Medulla oblongata (tissue), 1 donor: ENCODE data around the gene MPHOSPH8.
"Not testable (repeated sequence)": the region's sequence is repeated elsewhere in the genome, so short reads cannot be mapped to it uniquely, and the experiment has no call there.

Source experiments
- DNase-seq: peaks from one replicate; pipeline ENCODE4 v3.0.0-alpha.2; 2015; ENCODE audit errors: extremely low spot score

MPHOSPH8 gene

GRCh38 chr13:19624265-19624664 lies 9.2 kb upstream of the MPHOSPH8 start:
- DNase-seq, result no peak

- DNase-seq, result no peak
Observed at GRCh38 chr13:19632915-19633478, 462 bp upstream of the MPHOSPH8 start.

GRCh38 chr13:19634256-19634740 lies 839 bp downstream of the MPHOSPH8 start:
- DNase-seq, result no peak

- not testable (repeated sequence) for DNase-seq
Observed at GRCh38 chr13:19635926-19636325, 2.5 kb downstream of the MPHOSPH8 start.

GRCh38 chr13:19643652-19644051 lies 10.2 kb downstream of the MPHOSPH8 start:
- no peak for DNase-seq

DNA sequence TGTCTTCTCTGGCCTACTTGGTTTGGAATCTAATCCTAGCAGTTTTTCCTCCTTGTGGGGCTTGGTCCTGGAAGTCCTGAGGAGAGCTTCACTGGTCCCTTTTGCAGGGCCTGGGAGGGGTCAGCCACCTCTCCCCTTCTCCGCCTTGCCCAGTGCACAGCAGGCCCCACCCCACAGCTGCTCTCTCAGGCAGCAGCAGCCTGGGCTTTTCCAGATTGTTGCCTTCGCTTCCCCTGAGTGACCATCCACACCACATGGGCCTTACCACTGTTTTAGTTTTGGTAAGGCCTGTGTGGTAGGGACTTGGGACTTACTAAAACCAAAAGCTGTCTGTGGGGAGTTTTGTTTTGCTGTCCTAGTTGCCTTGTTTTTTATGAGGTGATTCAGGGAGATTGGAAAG lies 11.5 kb downstream of the MPHOSPH8 start:
- DNase-seq, result no peak

DNA sequence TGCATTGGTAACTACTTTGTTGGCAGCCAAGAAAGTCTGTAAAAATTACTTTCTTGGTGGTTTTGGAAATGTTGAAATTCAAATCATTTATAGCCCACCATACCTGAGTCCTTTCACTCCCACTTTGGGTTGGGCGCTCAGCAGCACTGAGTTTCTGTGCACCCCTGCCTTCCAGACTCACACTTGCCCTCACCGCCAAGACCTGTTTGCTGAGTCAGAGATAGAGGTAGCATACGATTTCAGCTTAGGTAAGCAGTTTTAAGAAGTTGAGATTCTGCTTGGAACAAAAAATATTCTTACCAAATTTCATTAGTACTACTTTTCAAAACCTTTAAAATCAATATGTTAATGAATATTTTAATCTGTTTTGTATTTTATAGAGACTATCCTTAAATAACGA lies 12.6 kb downstream of the MPHOSPH8 start:
- DNase-seq, result no peak

- DNase-seq, result no peak
Observed at GRCh38 chr13:19650742-19651141, 17.3 kb downstream of the MPHOSPH8 start.

- DNase-seq, result no peak
Observed at GRCh38 chr13:19657872-19658591, 24.6 kb downstream of the MPHOSPH8 start.

DNA sequence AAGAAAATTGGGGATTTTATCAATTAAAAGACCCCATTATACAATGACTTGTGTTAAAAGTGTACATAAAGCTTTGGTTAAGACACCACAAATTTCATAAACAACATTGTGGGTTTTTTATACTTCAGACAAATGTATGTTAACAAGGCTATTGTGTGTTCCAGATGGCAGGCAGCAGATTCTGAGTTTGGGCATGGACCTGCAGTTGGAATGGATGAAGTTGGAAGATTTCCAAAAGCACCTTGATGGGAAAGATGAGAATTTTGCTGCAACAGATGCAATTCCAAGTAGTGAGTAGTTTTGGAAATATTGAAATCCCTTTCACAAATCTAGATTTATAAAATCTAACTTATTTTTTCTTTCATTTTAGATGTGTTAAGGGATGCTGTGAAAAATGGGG lies 25.4 kb downstream of the MPHOSPH8 start:
- no peak for DNase-seq

DNA sequence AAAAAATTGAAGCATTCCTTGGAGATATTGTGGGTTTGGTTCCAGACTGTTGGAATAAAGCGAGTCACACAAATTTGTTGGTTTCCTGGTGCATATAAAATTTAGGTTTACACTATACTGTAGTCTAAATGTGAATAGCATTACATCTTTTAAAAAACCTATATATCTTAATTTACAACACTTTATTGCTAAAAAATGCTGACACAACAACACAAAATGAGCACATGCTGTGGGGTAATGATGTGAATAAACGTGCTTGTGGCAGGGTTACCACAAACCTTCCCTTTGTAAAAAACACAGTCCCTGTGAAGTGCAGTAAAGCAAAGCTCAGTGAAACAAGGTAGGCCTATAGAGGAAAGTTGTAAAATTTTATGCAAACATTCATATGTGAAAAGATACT lies 27.7 kb downstream of the MPHOSPH8 start:
- no peak for DNase-seq

DNA sequence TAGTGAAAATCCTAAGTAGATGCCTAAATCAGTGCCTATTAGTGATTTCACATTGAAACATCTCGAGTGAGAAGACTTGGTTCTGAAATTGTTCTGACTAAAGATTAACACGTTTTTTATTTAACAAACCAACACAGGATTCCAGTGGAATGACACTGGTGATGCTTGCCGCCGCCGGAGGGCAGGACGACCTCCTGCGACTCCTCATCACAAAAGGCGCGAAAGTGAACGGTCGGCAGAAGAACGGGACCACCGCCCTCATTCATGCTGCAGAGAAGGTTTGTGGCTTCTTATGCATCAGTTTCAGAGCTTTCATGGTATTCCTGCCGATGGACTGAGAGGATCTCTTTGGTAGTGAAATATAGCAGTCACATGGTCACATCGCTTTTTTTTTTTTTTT lies 28.1 kb downstream of the MPHOSPH8 start:
- DNase-seq, result no peak

DNA sequence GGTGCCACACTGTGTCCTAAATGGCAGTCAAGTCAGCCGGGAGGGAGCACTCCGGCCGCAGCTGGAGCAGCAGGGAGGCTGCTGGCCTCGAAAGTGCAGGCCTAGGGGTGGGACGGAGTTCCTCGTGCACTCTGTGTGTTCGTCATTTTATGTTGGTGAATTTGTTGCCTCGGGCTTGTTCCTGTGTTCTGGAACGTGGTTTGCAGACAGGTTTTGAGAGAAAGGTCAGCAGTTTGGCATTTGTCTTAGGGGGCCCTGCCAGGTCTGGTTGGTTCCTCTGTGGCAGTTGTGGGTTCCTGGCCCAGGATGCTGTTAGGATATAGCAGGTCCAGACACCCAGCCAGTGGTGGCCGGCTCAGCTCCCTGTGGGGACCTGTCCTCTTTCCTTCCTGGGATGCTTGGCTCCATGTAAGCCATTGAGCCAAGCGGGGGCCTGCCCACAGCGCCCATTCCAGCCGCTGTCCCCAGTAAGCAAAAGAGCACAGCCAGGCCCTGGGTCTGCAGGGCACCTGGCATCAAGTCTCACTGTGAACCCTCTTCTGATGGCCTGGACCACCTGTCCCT lies 30.0 kb downstream of the MPHOSPH8 start:
- no peak for DNase-seq

DNA sequence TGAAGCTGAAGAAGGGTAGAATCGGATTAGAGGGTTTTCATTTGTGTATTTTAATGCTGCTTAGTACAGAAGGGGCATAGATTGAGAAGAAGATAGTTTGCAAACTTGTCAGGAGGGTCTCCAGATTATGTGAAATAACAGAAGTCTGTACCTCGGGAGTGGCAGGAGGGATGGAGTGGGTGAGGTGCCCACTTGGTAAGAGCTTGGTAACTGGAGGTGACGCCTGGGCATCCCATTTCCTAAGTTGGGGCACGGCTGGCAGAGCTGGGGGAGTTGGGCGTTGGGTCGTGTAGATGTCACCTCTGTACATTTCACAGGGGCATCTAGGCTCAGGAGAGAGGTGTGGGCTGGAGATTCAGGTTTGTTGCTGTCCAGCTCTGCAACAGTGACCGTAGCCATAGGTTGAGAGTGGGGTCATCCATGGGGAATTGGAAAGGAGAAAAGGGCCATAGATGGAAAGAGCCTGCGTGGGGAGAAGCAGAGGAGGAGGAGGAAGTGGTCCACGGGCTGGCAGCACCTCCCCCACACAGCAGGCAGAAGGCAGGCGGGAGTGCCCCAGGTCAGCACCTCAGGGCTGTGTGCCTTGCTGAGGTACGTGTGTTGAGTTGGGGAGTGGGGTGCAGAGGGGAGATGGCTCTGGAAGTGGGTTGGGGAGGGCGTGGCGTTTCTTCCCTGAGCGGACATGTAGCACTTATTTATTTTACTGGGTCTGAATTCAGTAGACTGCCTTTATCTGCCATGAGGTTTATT lies 31.2 kb downstream of the MPHOSPH8 start:
- no peak for DNase-seq

DNA sequence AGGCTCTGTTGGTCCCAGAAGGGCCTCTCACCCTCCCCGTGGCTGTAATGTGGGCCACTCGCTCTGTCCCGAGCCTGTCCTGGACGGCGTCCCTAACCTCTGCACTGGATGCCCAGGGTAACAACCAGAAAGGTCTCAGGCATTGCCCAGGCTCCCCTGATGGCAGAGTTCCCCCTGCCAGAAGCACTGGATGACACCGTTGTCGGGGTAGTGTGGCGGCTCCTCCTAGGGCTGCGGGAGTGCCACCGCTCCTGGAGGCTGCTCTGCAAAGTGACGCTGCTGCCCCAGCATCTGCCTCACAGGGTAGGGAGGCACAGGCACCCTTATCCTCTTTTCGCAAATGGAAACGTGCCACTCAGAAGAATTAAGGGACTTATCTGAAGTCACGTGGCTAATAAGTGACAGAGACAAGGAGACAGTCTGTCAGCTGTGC lies 32.0 kb downstream of the MPHOSPH8 start:
- peak; percentile 38 for DNase-seq

DNA sequence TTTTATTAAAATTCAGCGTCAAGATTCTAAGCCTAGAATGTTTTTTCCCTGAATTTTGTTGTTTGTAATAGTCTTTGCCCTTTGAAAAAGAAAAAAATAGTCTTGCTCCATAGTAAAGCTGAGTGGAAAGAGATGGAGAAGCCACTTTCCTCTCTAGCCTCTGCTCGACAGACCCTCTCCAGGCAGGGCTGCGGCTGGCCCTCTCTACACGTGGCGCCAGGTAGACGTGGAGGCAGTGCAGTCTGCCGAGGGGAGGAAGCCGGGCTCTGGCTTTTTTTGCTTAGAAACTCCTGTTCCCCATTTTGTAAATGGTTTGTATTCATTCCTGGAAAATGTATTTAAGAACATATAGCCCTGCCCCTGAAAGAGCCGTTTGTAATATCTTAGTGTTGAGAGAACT lies 35.3 kb downstream of the MPHOSPH8 start:
- no peak for DNase-seq

GRCh38 chr13:19670147-19670546 lies 36.7 kb downstream of the MPHOSPH8 start:
- DNase-seq, result no peak

DNA sequence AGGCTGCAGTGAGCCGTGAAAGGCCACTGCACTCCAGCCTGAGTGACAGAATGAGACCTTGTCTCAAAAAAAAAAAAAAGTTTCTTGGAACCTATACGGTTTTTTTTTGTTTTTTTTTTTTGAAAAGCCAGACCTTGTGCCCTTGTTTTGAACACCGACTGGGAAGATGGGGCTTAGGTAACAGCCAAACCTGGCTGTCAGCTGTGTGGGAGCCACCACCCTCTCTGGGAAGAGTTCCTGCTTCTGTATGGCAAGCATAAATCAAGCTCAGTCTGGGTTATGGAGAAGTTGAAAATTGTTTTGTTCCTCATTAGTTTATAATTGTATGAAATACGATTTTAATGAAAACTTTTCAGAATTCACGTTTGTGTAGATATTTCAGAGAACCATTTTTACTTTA lies 39.5 kb downstream of the MPHOSPH8 start:
- DNase-seq, result no peak

GRCh38 chr13:19673473-19674430 lies 40.3 kb downstream of the MPHOSPH8 start:
- no peak for DNase-seq

- DNase-seq, result no peak
Observed at GRCh38 chr13:19674898-19675297, 41.4 kb downstream of the MPHOSPH8 start.

DNA sequence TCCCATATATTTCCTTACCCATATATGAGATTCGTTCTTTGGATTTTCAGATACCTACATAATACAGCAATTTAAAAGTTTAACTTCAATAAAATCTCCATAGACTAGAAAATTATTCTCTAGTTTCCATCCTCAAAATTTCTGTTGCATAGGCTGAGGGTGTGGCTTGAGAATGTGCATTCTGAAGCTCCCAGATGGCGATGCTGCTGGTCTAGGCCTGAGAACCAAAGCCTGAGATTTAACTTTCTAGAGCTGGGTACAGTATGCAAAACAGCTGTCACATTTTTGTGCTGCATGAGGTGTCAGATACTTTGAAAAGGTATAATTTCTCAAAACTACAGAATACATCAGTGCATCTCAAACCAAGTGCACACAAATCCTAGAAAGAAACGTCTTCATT lies 42.7 kb downstream of the MPHOSPH8 start:
- no peak for DNase-seq
